Measurements from ENCODE around the gene FFAR2. TPM values are rescaled to one million over a fixed set of nuclear protein-coding genes. Genes with fewer than 3 reads are reported as not detected.
"Not testable (repeated sequence)": the region's sequence is repeated elsewhere in the genome, so short reads cannot be mapped to it uniquely, and the experiment has no call there.

FFAR2 gene
- 0.32 TPM for total RNA-seq
- long read RNA-seq = 0 reads

- no peak for ATAC-seq
- DNase-seq (ENCODE audit: missing footprints) = no peak
- intact Hi-C loops (cut with DNase I) = no loop called here
Observed at GRCh38 chr19:35447606-35448469, at the start of gene FFAR2. Gene FFAR2, plus strand, starts transcription at chr19:35448257. Its CDS starts 1,458 bp downstream, at chr19:35449715.

- no peak for DNase-seq (ENCODE audit: missing footprints)
- ATAC-seq = no peak
- intact Hi-C loops (cut with DNase I) = no loop called here
Observed at GRCh38 chr19:35398570-35398969, 49.5 kb upstream of the FFAR2 start.

- ATAC-seq = no peak
- DNase-seq (ENCODE audit: missing footprints) = no peak
- intact Hi-C loops (cut with DNase I) = no loop called here
Observed at GRCh38 chr19:35399231-35399630, 48.8 kb upstream of the FFAR2 start.

- intact Hi-C loops (cut with DNase I) = no loop called here
- DNase-seq (ENCODE audit: missing footprints) = no peak
- ATAC-seq = no peak
Observed at GRCh38 chr19:35399948-35400772, 47.9 kb upstream of the FFAR2 start.

- ATAC-seq = no peak
- DNase-seq (ENCODE audit: missing footprints) = no peak
- intact Hi-C loops (cut with DNase I) = no loop called here
Observed at GRCh38 chr19:35400773-35401100, 47.3 kb upstream of the FFAR2 start.

GRCh38 chr19:35401416-35401815, 46.6 kb upstream of the FFAR2 start:
- ATAC-seq; intact Hi-C loops (cut with DNase I); DNase-seq (ENCODE audit: missing footprints): not testable (repeated sequence)

- intact Hi-C loops (cut with DNase I) = no loop called here
- DNase-seq (ENCODE audit: missing footprints) = no peak
- ATAC-seq = no peak
Observed at GRCh38 chr19:35403116-35403760, 44.8 kb upstream of the FFAR2 start.

- DNase-seq (ENCODE audit: missing footprints) = no peak
- intact Hi-C loops (cut with DNase I) = no loop called here
- no peak for ATAC-seq
Observed at GRCh38 chr19:35404879-35405622, 43.0 kb upstream of the FFAR2 start.

- no peak for ATAC-seq
- no peak for DNase-seq (ENCODE audit: missing footprints)
- intact Hi-C loops (cut with DNase I) = no loop called here
Observed at GRCh38 chr19:35407619-35408018, 40.4 kb upstream of the FFAR2 start.

GRCh38 chr19:35408284-35409171, 39.5 kb upstream of the FFAR2 start:
- no peak for ATAC-seq
- intact Hi-C loops (cut with DNase I) = no loop called here
- no peak for DNase-seq (ENCODE audit: missing footprints)

- DNase-seq (ENCODE audit: missing footprints) (no peak), ATAC-seq (no peak)
- intact Hi-C loops (cut with DNase I) = no loop called here
Observed at GRCh38 chr19:35409191-35409590, 38.9 kb upstream of the FFAR2 start.

- intact Hi-C loops (cut with DNase I) = no loop called here
- ATAC-seq = no peak
- no peak for DNase-seq (ENCODE audit: missing footprints)
Observed at GRCh38 chr19:35410487-35410886, 37.6 kb upstream of the FFAR2 start.

GRCh38 chr19:35414442-35414841, 33.6 kb upstream of the FFAR2 start:
- intact Hi-C loops (cut with DNase I) = no loop called here
- ATAC-seq (no peak), DNase-seq (ENCODE audit: missing footprints) (no peak)

- ATAC-seq = no peak
- DNase-seq (ENCODE audit: missing footprints) = no peak
- intact Hi-C loops (cut with DNase I) = no loop called here
Observed at GRCh38 chr19:35416331-35416730, 31.7 kb upstream of the FFAR2 start.

GRCh38 chr19:35417278-35417677, 30.8 kb upstream of the FFAR2 start:
- intact Hi-C loops (cut with DNase I) = no loop called here
- ATAC-seq = no peak
- no peak for DNase-seq (ENCODE audit: missing footprints)

GRCh38 chr19:35417713-35418534, 30.1 kb upstream of the FFAR2 start:
- intact Hi-C loops (cut with DNase I) = no loop called here
- DNase-seq (ENCODE audit: missing footprints) (no peak), ATAC-seq (no peak)

GRCh38 chr19:35419046-35419445, 29.0 kb upstream of the FFAR2 start:
- DNase-seq (ENCODE audit: missing footprints) (no peak), ATAC-seq (no peak)
- intact Hi-C loops (cut with DNase I) = no loop called here

All from Right ventricle myocardium inferior (tissue), 1 donor.